ENCODE results near the gene AADAC.
"Not testable (repeated sequence)": the region's sequence is repeated elsewhere in the genome, so short reads cannot be mapped to it uniquely, and the experiment has no call there.

Gene AADAC

DNA sequence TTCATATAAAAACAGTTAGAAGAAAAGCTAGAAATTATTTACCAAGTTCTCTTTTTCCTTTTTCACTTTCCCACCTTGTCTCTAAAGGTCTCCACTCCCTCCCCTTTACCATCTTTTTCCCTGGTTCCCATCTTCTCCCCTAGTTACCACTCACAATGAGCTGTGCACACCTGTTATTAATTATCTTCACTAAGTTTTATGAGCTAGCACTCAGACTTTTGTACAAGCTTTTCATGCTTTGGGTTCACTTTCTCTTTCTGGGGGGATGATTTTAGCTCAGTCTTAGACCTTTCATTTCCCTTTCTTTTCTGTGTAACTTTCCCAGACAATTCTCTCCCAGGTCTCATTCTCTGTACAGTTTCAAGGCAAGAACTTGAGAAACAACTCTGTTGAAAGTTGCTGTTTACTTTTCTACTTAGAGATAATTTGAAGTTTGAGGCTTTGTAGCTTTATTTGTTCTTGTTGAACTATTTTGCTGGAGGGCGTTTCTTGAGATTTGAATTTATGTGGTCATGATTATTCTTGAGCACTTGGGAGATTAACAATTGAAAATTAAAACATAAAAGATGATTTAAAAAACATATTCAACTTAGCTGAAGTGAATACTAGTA is 24.0 kb upstream of the AADAC start:
- Mint-ChIP-seq H3K27ac (no peak overlapping the region), H3K27me3 (no peaks in the 10 kb centered on the region), H3K4me3 (no peak overlapping the region), H3K4me1 (no peaks in the 10 kb centered on the region), H3K9me3 (no peaks in the 10 kb centered on the region)
- ATAC-seq (no peak), DNase-seq (no peak)

DNA sequence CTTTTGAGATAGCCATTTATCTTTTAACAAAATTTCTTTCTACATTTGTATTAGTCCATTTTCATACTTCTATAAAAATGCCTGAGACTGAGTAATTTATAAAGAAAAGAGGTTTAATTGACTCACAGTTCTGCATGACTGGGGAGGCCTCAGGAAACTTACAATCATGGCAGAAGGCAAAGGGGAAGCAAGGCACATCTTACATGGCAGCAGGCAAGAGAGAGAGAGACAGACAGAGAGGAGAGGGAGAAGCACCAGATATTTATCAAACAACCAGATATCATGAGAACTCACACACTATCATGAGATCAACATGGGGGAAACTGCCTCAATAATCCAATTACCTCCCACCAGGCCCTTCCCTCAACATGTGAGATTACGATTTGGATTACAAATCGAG is 23.2 kb upstream of the AADAC start:
- H3K27me3 Mint-ChIP-seq, ATAC-seq, H3K27ac Mint-ChIP-seq, H3K4me3 Mint-ChIP-seq, DNase-seq, H3K9me3 Mint-ChIP-seq, H3K4me1 Mint-ChIP-seq: not testable (repeated sequence)

DNA sequence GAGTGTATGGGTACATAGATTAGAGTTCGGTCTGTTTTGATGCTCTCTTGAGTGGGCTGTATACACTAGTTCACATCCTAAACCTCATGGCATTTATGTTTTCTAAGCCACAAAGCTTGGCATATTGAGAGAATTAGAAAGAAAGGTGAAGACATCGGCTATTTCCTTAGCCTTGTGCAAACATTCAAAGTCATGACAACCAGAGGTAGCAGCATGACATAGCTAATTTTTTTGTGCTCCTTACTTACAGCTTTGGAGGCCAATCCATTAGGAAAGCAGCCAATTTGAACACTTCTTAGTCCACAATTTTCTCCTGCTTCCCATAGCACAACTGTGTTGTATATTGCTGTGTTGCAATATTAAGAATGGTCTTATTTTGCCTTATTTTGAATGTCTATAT is 21.5 kb upstream of the AADAC start:
- ATAC-seq = no peak
- no peak overlapping the region for H3K4me3 Mint-ChIP-seq
- no peak for DNase-seq
- no peaks in the 10 kb centered on the region for H3K9me3 Mint-ChIP-seq
- H3K27ac Mint-ChIP-seq = no peak overlapping the region
- no peaks in the 10 kb centered on the region for H3K27me3 Mint-ChIP-seq
- no peaks in the 10 kb centered on the region for H3K4me1 Mint-ChIP-seq

DNA sequence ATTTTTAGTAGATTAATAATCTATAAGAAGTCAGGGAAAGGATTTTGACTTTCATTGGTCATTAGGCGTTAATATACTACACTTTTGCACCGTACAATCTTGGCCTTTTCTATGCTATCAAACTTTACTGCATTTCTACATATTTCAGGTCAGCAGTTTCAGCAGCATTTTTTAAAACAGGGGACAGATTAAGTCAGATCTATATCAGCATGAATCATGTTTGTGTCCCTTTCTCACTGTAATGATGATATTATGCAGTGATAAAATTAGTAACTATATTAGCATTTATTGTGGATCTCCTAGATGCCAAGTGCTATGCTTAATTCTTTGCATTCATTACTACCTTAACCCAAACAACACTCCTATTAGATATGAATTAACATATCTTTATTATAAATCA is 20.3 kb upstream of the AADAC start:
- Mint-ChIP-seq H3K27ac (no peak overlapping the region), H3K4me3 (no peak overlapping the region), H3K4me1 (no peaks in the 10 kb centered on the region), H3K27me3 (no peaks in the 10 kb centered on the region), H3K9me3 (no peaks in the 10 kb centered on the region)
- ATAC-seq = no peak
- DNase-seq = no peak

DNA sequence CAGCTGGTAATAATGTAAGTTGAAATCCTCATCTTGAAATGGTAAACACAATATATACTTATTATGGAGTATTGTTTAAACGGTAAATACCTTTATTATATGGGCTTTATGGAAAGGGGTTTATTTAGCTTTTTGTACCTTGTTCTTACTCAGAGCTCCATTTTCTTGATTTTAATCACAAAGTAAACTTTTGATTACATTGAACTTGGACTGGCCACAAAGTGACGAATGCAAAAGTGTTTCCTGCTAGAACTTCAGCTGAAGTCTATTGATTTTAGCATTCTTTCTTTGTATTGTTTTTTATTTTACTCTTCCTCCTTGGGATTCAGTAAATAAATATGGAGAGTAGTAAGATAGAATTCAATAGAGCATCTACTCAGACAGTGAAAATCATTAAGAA is 19.8 kb upstream of the AADAC start:
- Mint-ChIP-seq H3K9me3 (no peaks in the 10 kb centered on the region), H3K4me3 (no peak overlapping the region), H3K27ac (no peak overlapping the region), H3K4me1 (no peaks in the 10 kb centered on the region), H3K27me3 (no peaks in the 10 kb centered on the region)
- DNase-seq (no peak), ATAC-seq (no peak)

DNA sequence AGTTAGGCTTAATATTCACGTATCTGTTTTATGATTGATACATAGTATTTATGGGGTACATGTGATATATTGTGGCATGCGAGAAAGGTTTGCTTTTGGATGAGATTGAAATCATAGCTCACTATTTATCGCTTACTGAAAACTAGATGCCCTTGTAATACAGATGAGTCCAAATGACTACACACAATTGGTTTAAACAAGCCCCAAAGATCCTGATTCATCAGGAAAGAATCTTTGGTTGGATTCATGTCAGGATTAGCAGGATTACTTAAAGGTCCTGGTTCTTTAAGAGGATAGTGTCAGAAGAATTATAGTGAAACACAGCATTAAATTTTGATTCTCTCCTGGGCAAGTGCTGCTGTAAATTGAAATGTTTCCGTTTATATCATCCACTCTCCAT is 18.6 kb upstream of the AADAC start:
- Mint-ChIP-seq H3K9me3 (no peaks in the 10 kb centered on the region), H3K4me1 (no peaks in the 10 kb centered on the region), H3K27ac (no peak overlapping the region), H3K27me3 (no peaks in the 10 kb centered on the region), H3K4me3 (no peak overlapping the region)
- DNase-seq (no peak), ATAC-seq (no peak)

DNA sequence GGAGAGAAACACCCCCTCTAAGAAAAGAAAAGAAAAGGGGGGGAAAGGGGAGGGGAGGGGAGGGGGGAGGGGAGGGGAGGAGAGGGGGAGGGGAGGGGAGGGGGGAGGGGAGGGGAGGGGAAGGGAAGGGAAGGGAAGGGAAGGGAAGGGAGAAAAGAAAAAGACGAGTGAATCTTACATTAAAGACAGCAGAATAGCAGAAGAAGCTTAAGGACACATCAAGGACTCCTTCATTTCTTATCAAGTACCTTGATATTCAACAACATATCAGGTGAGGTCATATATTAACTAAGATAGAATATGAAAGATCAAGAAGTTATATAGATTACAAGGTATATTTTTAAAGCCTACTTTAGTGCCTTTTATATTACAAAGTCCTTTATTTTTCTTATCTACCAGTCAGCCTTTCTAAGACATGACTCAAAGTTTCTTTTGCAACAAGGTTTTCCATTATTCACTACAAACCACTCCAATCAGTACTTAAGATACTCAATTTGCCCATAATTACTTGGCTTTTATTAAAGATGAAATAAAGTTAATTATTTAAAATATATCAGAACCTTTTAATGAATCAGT is 17.7 kb upstream of the AADAC start:
- no peak overlapping the region for H3K4me3 Mint-ChIP-seq
- no peaks in the 10 kb centered on the region for H3K4me1 Mint-ChIP-seq
- no peaks in the 10 kb centered on the region for H3K27me3 Mint-ChIP-seq
- no peak for ATAC-seq
- H3K27ac Mint-ChIP-seq = no peak overlapping the region
- no peaks in the 10 kb centered on the region for H3K9me3 Mint-ChIP-seq
- DNase-seq = no peak

DNA sequence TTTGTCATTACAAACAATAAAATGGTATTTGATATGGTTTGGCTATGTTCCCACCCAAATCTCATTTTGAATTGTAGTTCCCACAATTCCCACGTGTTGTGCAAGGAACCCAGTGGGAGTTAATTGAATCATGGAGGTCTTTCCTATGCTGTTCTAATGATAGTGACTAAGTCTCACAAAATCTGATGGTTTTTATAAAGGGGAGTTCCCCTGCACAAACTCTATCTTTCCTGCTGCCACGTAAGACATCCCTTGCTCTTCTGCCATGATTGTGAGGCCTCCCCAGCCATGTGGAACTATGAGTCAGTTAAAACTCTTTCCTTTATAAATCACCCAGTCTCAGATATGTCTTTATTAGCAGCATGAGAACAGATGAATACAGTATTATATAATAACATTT is 15.4 kb upstream of the AADAC start:
- H3K4me3 Mint-ChIP-seq = no peak overlapping the region
- no peak for ATAC-seq

DNA sequence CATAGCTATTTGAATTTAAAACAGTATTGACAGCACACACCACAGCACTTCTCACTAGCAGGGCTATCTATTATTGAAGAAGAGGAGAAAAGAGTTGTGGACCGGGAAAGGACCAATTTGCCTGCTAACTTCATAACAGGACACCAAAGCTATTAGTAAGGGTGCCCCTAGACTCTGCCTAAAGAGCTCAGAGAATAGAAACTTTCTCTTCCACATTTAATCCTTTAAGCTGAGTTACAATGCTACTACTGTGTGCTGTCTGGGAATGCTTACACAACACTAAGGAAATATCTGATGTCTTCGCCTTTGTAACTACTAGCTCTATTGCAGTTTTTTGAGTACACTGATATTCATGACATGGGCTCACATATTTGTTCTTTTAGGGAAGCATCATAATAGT is 13.5 kb upstream of the AADAC start:
- ATAC-seq (no peak), DNase-seq (no peak)
- Mint-ChIP-seq H3K4me1 (no peaks in the 10 kb centered on the region), H3K27ac (no peak overlapping the region), H3K27me3 (no peaks in the 10 kb centered on the region), H3K9me3 (no peaks in the 10 kb centered on the region), H3K4me3 (no peak overlapping the region)

More for the DNA sequence above, 15.4 kb upstream of the AADAC start:
- Mint-ChIP-seq H3K27ac (no peak overlapping the region), H3K4me1 (no peaks in the 10 kb centered on the region), H3K27me3 (no peaks in the 10 kb centered on the region), H3K9me3 (no peaks in the 10 kb centered on the region)
- no peak for DNase-seq

DNA sequence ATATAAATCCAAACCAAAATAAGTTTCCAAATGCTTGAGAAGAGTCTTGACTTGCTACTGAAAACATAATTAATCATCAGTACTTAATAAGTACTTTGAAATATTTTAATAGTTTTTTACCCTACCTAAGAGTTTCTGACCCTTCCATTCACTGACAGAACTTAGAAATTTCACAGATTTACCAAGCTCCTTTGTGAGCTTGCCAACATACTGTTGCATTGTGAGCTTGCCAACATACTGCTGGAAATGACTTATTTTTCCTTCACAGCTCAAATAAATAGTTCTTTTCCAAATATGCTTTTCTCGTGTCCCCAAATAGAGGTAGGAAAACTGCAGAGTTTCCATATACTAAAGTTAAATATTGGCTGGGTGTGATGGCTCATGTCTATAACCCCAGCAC is 9.6 kb upstream of the AADAC start:
- H3K4me1 Mint-ChIP-seq = no peaks in the 10 kb centered on the region
- H3K27ac Mint-ChIP-seq = no peak overlapping the region
- H3K4me3 Mint-ChIP-seq = no peak overlapping the region
- peaks cover 11 to 22% of the 10 kb centered on the region in 2 donors for H3K9me3 Mint-ChIP-seq
- no peaks in the 10 kb centered on the region for H3K27me3 Mint-ChIP-seq
- no peak for ATAC-seq
- no peak for DNase-seq

DNA sequence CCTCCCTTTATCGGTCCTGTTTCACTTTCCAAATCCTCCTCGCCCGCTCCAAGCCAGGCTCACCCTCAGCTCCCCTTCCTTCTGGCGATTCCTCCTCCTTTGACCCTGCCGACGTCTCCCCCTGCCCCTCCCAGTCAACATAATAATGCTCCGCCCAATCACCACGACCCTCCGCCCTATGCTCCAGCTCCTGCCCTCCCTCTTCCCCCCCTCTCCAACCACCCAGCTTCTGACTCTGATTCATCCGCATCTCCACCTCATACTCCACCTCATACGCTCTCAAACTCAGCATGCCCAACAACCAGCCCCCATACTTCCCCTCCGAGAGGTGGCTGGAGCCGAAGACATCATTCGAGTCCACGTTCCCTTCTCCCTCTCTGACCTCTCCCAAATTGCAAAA is 7.1 kb upstream of the AADAC start:
- ATAC-seq (no peak), DNase-seq (no peak)
- no peak overlapping the region for H3K4me3 Mint-ChIP-seq
- no peaks in the 10 kb centered on the region for H3K4me1 Mint-ChIP-seq
- H3K9me3 Mint-ChIP-seq = peaks cover 11 to 22% of the 10 kb centered on the region in 2 donors
- no peak overlapping the region for H3K27ac Mint-ChIP-seq
- no peaks in the 10 kb centered on the region for H3K27me3 Mint-ChIP-seq

DNA sequence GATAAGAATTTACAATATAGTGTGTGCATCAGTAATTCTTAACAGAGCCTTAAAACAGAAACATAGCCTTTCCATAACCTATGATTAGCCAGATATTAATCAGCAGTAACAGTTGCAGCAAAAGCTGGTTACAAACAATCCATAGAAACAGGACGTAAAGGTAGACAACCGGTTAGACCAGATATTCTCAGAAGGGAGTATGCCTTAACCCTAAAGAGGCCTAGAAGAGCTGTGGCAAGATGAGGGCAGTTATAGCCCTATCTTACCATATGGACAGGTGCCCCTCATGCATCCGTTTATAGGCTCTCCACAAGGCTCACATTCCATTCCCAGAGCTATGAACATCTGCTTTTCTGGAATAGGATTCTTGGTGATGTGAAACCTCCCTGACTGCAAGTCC is 5.0 kb upstream of the AADAC start:
- not testable (repeated sequence) for H3K27ac Mint-ChIP-seq, H3K27me3 Mint-ChIP-seq, H3K4me1 Mint-ChIP-seq, ATAC-seq, H3K4me3 Mint-ChIP-seq, DNase-seq
- peaks cover 11 to 22% of the 10 kb centered on the region in 2 donors for H3K9me3 Mint-ChIP-seq

DNA sequence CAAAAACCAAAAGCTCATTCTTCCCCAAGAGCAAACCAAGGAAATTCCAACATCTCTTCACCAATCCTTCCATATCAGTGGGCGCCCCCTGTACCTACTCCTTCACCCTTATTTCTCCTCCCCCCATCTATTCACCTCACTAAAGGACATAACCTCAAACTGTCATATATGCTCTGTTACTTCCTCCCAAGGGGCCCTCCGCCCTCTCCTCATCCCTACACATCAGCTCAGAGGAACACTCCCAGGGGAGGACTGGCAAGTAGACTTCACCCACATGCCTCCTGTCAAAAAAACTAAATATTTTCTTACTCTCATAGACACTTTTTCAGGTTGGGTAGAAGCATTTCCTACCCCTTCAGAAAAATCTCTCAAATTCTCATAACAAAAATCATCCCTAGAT is 2.4 kb upstream of the AADAC start:
- DNase-seq (no peak), ATAC-seq (no peak)
- Mint-ChIP-seq H3K27me3 (peaks cover 9% of the 10 kb centered on the region), H3K9me3 (peaks cover 11 to 18% of the 10 kb centered on the region in 2 donors), H3K4me1 (no peaks in the 10 kb centered on the region), H3K27ac (no peak overlapping the region), H3K4me3 (no peak overlapping the region)

DNA sequence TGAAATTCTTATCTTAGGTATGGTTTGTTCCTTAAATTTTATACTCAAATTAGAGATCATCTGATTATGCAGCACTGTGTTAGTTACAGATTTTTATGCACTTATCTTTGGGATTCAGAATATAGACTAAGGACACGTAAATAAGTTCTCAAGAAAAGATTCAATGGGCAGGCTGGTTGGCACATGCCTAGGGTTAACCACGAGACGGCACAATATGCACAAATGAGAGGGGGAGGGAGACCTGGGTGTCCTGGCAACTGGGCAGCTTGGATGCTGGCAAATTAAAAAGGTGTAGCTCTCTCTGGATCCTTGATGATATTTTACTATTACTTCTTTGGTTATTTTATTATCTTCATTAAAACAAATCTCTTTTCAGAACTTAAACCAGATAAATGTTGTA is 672 bp downstream of the AADAC start:
- Mint-ChIP-seq H3K4me1 (no peaks in the 10 kb centered on the region), H3K4me3 (no peak overlapping the region), H3K27me3 (peaks cover 10% of the 10 kb centered on the region), H3K9me3 (no peaks in the 10 kb centered on the region), H3K27ac (no peak overlapping the region)
- DNase-seq (no peak), ATAC-seq (no peak)

DNA sequence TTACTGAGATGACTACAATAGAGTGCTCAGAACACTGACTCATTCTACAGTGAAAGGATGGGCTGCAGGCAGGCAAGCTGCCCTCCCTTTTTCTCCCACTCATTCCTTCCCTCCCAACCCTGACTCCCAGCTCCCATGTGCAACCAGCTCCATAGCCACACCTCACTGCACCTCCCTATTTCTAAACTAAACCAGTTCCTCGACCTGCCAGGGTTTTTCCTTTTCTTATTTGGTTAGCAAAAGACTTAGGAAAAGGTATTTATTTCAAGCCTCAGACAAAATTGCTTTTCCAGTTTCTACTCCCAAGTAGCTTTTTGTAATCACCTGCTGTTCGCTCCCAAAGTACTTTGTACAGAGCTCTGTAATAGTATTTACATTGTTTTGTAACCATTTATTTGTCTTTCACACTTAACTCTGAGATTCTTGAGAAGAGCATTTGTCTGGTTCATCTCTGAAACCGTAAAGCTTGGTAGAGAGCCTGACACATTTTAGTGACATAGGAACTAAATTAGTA is 2.2 kb downstream of the AADAC start:
- Mint-ChIP-seq H3K27ac (no peak overlapping the region), H3K9me3 (no peaks in the 10 kb centered on the region), H3K27me3 (peaks cover 10% of the 10 kb centered on the region), H3K4me1 (no peaks in the 10 kb centered on the region), H3K4me3 (no peak overlapping the region)
- DNase-seq = no peak
- no peak for ATAC-seq

DNA sequence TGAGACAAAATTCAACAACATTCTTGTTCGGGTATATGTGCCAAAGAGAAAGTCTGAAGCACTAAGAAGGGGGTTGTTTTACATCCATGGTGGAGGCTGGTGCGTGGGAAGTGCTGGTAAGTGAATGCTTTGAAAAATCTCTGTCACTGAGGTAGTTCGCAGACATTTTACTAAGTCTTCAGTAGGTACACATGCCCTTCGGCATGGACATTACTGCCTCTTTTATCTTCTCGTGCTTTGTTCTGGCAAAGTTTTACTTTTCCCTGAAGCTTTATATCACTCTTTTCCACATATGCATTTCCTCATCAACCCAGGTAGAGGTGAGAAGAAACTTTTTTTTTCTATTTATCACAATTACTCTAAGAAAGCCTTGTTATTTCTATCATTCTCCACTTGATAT is 3.6 kb downstream of the AADAC start:
- Mint-ChIP-seq H3K27ac (no peak overlapping the region), H3K27me3 (peaks cover 10% of the 10 kb centered on the region), H3K9me3 (no peaks in the 10 kb centered on the region), H3K4me3 (no peak overlapping the region), H3K4me1 (no peaks in the 10 kb centered on the region)
- ATAC-seq = no peak
- DNase-seq = no peak

DNA sequence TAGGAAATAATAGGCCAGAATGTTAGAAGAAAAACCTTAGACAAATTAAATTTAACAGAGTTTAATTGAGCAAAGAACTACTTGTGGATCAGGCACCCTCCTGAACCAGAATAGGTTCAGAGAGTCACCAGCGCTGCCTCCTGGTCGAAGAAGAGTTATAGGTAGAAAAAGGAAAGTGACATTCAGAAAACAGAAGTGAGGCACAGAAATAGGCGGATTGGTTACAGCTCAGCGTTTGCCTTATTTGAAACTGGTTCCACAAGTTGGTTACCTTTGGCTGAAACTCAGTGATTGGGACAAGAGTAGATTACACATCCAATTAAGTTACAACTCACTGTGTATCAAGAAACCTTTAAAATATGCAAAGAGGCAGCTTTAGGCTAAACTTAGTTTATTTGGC is 4.4 kb downstream of the AADAC start:
- Mint-ChIP-seq H3K27me3 (peaks cover 10% of the 10 kb centered on the region), H3K27ac (no peak overlapping the region), H3K9me3 (no peaks in the 10 kb centered on the region), H3K4me3 (no peak overlapping the region), H3K4me1 (no peaks in the 10 kb centered on the region)
- ATAC-seq (no peak), DNase-seq (no peak)

Data from stimulated activated naive CD8-positive, alpha-beta T cell treated with anti-CD3 and anti-CD28 coated beads, Interleukin-15, amount 100 ng/mL, for 72 hours (primary cell).